Kidney epithelial cell (primary cell): Measurements from ENCODE around the gene FAM118A. TPM values are rescaled to one million over a fixed set of nuclear protein-coding genes. Genes with fewer than 3 reads are reported as not detected.

Experiments
- DNase-seq: peaks from one replicate; pipeline ENCODE4 v3.0.0-alpha.2; 2010; ENCODE audit warnings: low read depth
- H3K27me3 ChIP-seq: 2 replicates; pipeline ENCODE4 v1.6.0; 2011; ENCODE audit warnings: low read length; ENCODE audit not compliant: control insufficient read depth, insufficient read depth
- H3K36me3 ChIP-seq: 2 replicates; pipeline ENCODE4 v1.5.1; 2011; ENCODE audit warnings: low read length; ENCODE audit not compliant: control insufficient read depth, insufficient read depth
- H3K4me3 ChIP-seq: 2 replicates; pipeline ENCODE4 v1.5.1; 2011; ENCODE audit warnings: low read depth, mild to moderate bottlenecking, control low read depth, low read length
- CTCF ChIP-seq: IDR thresholded peaks from 2 replicates; pipeline ENCODE4 v1.5.1; 2011; ENCODE audit warnings: mild to moderate bottlenecking, moderate library complexity, low read length, control low read depth, inconsistent platforms; ENCODE audit not compliant: insufficient read depth, poor library complexity, severe bottlenecking
- total RNA-seq: library from RNA; depleted of rRNA; stranded (reverse); fragments of >200 nt; gene quantifications from 2 replicates; pipeline ENCODE4 v1.2.3, GENCODE V29; 2015

FAM118A gene
- total RNA-seq, 1 donor from 2014 or later = 15.3 TPM

- H3K4me3 ChIP-seq = no peak overlapping the region
- H3K36me3 ChIP-seq = no peaks in the 10 kb centered on the region
- TF ChIP-seq CTCF = no peak
- H3K27me3 ChIP-seq = no peaks in the 10 kb centered on the region
- DNase-seq = no peak
These were observed 7.2 kb downstream of the FAM118A start for GRCh38 chr22:45316796-45317526.

- TF ChIP-seq CTCF = peak; percentile 31
- no peak overlapping the region for H3K4me3 ChIP-seq
- no peak for DNase-seq
- H3K36me3 ChIP-seq = no peaks in the 10 kb centered on the region
- H3K27me3 ChIP-seq = no peaks in the 10 kb centered on the region
These were observed 7.9 kb downstream of the FAM118A start for GRCh38 chr22:45317551-45318167.

- no peak for TF ChIP-seq CTCF
- Histone ChIP-seq H3K27me3 (no peaks in the 10 kb centered on the region), H3K4me3 (no peak overlapping the region), H3K36me3 (no peaks in the 10 kb centered on the region)
- peak; percentile 28 for DNase-seq
These were observed 8.4 kb downstream of the FAM118A start for GRCh38 chr22:45318168-45318557.

GRCh38 chr22:45318558-45319323, 9.0 kb downstream of the FAM118A start:
- no peaks in the 10 kb centered on the region for H3K36me3 ChIP-seq
- TF ChIP-seq CTCF = no peak
- H3K4me3 ChIP-seq = no peak overlapping the region
- no peaks in the 10 kb centered on the region for H3K27me3 ChIP-seq
- DNase-seq = peak; percentile 16

GRCh38 chr22:45319324-45319685, 9.6 kb downstream of the FAM118A start:
- DNase-seq = no peak
- Histone ChIP-seq H3K27me3 (no peaks in the 10 kb centered on the region), H3K4me3 (no peak overlapping the region), H3K36me3 (no peaks in the 10 kb centered on the region)
- no peak for TF ChIP-seq CTCF
